ENCODE measurements around the gene CRYZL1. TPM values are rescaled to one million over a fixed set of nuclear protein-coding genes. Genes with fewer than 3 reads are reported as not detected.
"Not testable (repeated sequence)": the region's sequence is repeated elsewhere in the genome, so short reads cannot be mapped to it uniquely, and the experiment has no call there.

The CRYZL1 gene
- total and polyA plus RNA-seq, 7 donors = 12.8 to 37.7 (median 16.1) TPM

- intact Hi-C loops (cut with DNase I) = no loop called here
- DNase-seq = no peak
- Histone ChIP-seq H3K27me3 (ENCODE audit: insufficient read depth in 3 of 3, low read length in 2 of 3) (no peaks in the 10 kb centered on the region), H3K4me1 (no peaks in the 10 kb centered on the region), H3K4me3 (no peak overlapping the region), H3K9me3 (no peaks in the 10 kb centered on the region), H3K36me3 (ENCODE audit: insufficient read depth in 1 of 2, low read depth in 1 of 2) (peaks cover 0 to 79% of the 10 kb centered on the region in 2 donors), H3K27ac (no peak overlapping the region)
- TF ChIP-seq, protein P1, sequence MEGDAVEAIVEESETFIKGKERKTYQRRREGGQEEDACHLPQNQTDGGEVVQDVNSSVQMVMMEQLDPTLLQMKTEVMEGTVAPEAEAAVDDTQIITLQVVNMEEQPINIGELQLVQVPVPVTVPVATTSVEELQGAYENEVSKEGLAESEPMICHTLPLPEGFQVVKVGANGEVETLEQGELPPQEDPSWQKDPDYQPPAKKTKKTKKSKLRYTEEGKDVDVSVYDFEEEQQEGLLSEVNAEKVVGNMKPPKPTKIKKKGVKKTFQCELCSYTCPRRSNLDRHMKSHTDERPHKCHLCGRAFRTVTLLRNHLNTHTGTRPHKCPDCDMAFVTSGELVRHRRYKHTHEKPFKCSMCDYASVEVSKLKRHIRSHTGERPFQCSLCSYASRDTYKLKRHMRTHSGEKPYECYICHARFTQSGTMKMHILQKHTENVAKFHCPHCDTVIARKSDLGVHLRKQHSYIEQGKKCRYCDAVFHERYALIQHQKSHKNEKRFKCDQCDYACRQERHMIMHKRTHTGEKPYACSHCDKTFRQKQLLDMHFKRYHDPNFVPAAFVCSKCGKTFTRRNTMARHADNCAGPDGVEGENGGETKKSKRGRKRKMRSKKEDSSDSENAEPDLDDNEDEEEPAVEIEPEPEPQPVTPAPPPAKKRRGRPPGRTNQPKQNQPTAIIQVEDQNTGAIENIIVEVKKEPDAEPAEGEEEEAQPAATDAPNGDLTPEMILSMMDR (IDR thresholded peaks at IDR 0.05) = no peak
- ATAC-seq = no peak
- 97 to 100% (median 100%) methylated on average over 2 of the region's 2 CpGs for WGBS, 3 donors
Measured at GRCh38 chr21:33618407-33618806, 23.1 kb downstream of the CRYZL1 start.

DNA sequence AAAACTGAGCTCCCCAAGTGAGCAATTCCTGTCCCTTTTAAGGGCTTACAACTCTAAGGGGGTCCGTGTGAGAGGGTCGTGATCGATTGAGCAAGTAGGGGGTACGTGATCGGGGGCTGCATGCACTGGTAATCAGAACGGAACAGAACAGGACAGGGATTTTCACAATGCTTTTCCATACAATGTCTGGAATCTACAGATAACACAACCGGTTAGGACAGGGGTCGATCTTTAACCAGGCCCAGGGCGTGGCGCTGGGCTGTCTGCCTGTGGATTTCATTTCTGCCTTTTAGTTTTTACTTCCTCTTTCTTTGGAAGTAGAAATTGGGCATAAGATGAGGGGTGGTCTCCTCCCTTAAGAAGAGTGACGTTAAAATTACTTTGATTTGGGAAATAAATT is 24.0 kb downstream of the CRYZL1 start:
- DNase-seq; ATAC-seq; H3K4me1 ChIP-seq; H3K27ac ChIP-seq; H3K9me3 ChIP-seq; H3K27me3 ChIP-seq (ENCODE audit: insufficient read depth in 3 of 3, low read length in 2 of 3); intact Hi-C loops (cut with DNase I); H3K4me3 ChIP-seq: not testable (repeated sequence)
- peaks cover 0 to 79% of the 10 kb centered on the region in 2 donors for H3K36me3 ChIP-seq (ENCODE audit: insufficient read depth in 1 of 2, low read depth in 1 of 2)
- WGBS, 3 donors = 94 to 98% (median 95%) methylated on average over 11 of the region's 11 CpGs

DNA sequence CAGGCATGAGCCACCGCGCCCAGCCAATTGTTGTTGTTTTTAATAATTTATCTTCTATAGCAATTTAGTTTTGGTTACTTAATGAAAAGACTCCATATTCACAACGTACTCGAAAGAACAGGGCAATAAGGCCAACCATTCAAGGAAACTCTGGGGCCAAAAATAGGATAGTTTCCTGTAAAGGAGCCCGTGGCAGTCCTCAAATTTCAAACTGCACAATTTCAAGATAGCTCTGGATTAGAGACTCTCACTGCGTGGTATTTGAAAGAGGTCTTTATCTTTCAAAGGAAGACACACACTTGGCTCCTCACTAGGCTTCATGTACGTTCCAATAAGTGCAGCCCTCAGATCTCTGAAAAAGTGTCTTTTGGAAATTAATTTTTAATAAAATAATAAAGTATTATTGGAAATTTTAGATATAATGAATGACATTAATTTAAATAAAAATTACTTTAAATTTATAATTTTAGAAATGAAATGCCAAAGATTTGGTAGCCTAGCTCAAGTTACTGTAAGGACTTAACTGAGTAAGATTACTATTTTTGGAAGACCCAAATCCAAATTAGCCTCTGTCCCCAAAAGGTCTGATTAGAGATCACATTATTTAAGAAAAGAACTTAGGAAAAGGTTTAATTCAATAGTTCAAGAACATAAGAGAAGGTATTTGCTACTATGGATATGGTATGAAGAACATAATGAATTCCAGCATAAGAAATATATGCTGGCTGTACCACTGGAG is 30.4 kb downstream of the CRYZL1 start:
- no peaks in the 10 kb centered on the region for H3K9me3 ChIP-seq
- WGBS, 3 donors = 45 to 51% (median 47%) methylated on average over 7 of the region's 7 CpGs
- ATAC-seq (peak in 2 of 4 donors; percentile 65 to 70), DNase-seq (no peak)
- intact Hi-C loops (cut with DNase I) = no loop called here
- TF ChIP-seq, protein P1 (IDR thresholded peaks at IDR 0.05) = no peak
- peak overlapping the region; percentile 63 for H3K27ac ChIP-seq
- peaks cover 8% of the 10 kb centered on the region for H3K4me1 ChIP-seq
- peaks cover 0 to 70% of the 10 kb centered on the region in 2 donors for H3K36me3 ChIP-seq (ENCODE audit: insufficient read depth in 1 of 2, low read depth in 1 of 2)
- no peaks in the 10 kb centered on the region for H3K27me3 ChIP-seq (ENCODE audit: insufficient read depth in 3 of 3, low read length in 2 of 3)
- H3K4me3 ChIP-seq = peak overlapping the region; percentile 6

DNA sequence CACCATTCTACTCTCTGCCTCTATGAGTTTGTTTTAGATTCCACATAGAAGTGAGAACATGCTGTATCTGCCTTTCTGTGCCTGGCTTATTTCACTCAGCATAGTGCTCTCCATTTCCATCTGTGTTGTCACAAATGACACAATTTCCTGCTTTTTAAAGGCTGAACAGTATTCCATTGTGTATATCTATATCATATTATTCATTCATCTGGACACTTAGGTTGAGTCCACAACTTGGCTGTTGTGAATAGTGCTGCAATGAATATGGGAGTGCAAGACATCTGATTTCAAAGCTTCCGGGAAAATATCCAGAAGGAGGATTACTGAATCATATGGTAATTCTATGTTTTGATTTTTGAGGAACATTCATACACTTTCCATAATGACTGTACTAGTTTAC is 33.0 kb downstream of the CRYZL1 start:
- TF ChIP-seq, protein P1 (IDR thresholded peaks at IDR 0.05) = no peak
- Histone ChIP-seq H3K4me3 (no peak overlapping the region), H3K27ac (no peak overlapping the region), H3K27me3 (ENCODE audit: insufficient read depth in 3 of 3, low read length in 2 of 3) (no peaks in the 10 kb centered on the region), H3K4me1 (peaks cover 8% of the 10 kb centered on the region), H3K36me3 (ENCODE audit: insufficient read depth in 1 of 2, low read depth in 1 of 2) (peaks cover 0 to 59% of the 10 kb centered on the region in 2 donors), H3K9me3 (no peaks in the 10 kb centered on the region)
- DNase-seq (no peak), ATAC-seq (no peak)
- intact Hi-C loops (cut with DNase I) = loop anchor here in 1 of 2 donors (5.0 to 10.0 kb wide), 3 partner anchors 66 to 774 kb away; partner anchors contain the start of genes GART and SON
- WGBS, 3 donors = 35 to 42% (median 36%) methylated on average over 1 of the region's 1 CpG

GRCh38 chr21:33598051-33598450 is 43.5 kb downstream of the CRYZL1 start:
- intact Hi-C loops (cut with DNase I) = no loop called here
- DNase-seq (no peak), ATAC-seq (no peak)
- Histone ChIP-seq H3K27ac (no peak overlapping the region), H3K9me3 (no peaks in the 10 kb centered on the region), H3K4me3 (no peak overlapping the region), H3K36me3 (ENCODE audit: insufficient read depth in 1 of 2, low read depth in 1 of 2) (peaks cover 3 to 97% of the 10 kb centered on the region in 2 donors), H3K4me1 (no peaks in the 10 kb centered on the region), H3K27me3 (ENCODE audit: insufficient read depth in 3 of 3, low read length in 2 of 3) (no peaks in the 10 kb centered on the region)
- TF ChIP-seq, protein P1 (IDR thresholded peaks at IDR 0.05) = no peak
- 72 to 88% (median 79%) methylated on average over 1 of the region's 1 CpG for WGBS, 3 donors

Data from psoas muscle (tissue), 8 donors.